Daoy (cell line): ENCODE data around the gene ENOSF1. TPM values are rescaled to one million over a fixed set of nuclear protein-coding genes. Genes with fewer than 3 reads are reported as not detected.
A peak's percentile ranks its signal among the peaks of the same experiment; 100 is the strongest.
"Not testable (repeated sequence)": the region's sequence is repeated elsewhere in the genome, so short reads cannot be mapped to it uniquely, and the experiment has no call there.

Source experiments
- DNase-seq: peaks from one replicate; pipeline ENCODE4 v3.0.0-alpha.2; 2015; ENCODE audit warnings: low read depth
- total RNA-seq: library from RNA; depleted of rRNA; stranded (reverse); fragments of >200 nt; shearing (Covaris generic); gene quantifications from 2 replicates; pipeline ENCODE4 v1.2.3, GENCODE V29; 2014

Gene ENOSF1
- total RNA-seq, 1 experiment from 2014 or later = 13.4 TPM

GRCh38 chr18:708096-708495, 4.3 kb downstream of the ENOSF1 start:
- no peak for DNase-seq

GRCh38 chr18:706405-706804, 6.0 kb downstream of the ENOSF1 start:
- no peak for DNase-seq

GRCh38 chr18:703213-703967, 9.0 kb downstream of the ENOSF1 start:
- DNase-seq = peak; percentile 53

GRCh38 chr18:697800-698199, 14.6 kb downstream of the ENOSF1 start:
- DNase-seq = no peak

- DNase-seq = no peak
Observed at GRCh38 chr18:697012-697411, 15.4 kb downstream of the ENOSF1 start.

- no peak for DNase-seq
Observed at GRCh38 chr18:693466-694187, 18.8 kb downstream of the ENOSF1 start.

GRCh38 chr18:692824-693223, 19.6 kb downstream of the ENOSF1 start:
- no peak for DNase-seq

- no peak for DNase-seq
Observed at GRCh38 chr18:688323-688722, 24.1 kb downstream of the ENOSF1 start.

GRCh38 chr18:686339-687111, 25.9 kb downstream of the ENOSF1 start:
- no peak for DNase-seq

- no peak for DNase-seq
Observed at GRCh38 chr18:685438-685837, 27.0 kb downstream of the ENOSF1 start.

GRCh38 chr18:683531-683930, 28.9 kb downstream of the ENOSF1 start:
- DNase-seq = no peak

- no peak for DNase-seq
Observed at GRCh38 chr18:682833-683232, 29.6 kb downstream of the ENOSF1 start.

- DNase-seq = not testable (repeated sequence)
Observed at GRCh38 chr18:682416-682815, 30.0 kb downstream of the ENOSF1 start.

GRCh38 chr18:681985-682384, 30.4 kb downstream of the ENOSF1 start:
- DNase-seq = no peak

- DNase-seq = no peak
Observed at GRCh38 chr18:680392-680791, 32.0 kb downstream of the ENOSF1 start.

- DNase-seq = no peak
Observed at GRCh38 chr18:679516-679915, 32.9 kb downstream of the ENOSF1 start.

GRCh38 chr18:678482-679182, 33.8 kb downstream of the ENOSF1 start:
- DNase-seq = no peak

GRCh38 chr18:677951-678381, 34.5 kb downstream of the ENOSF1 start:
- no peak for DNase-seq

- DNase-seq = no peak
Observed at GRCh38 chr18:677145-677544, 35.3 kb downstream of the ENOSF1 start.

GRCh38 chr18:676736-677135, 35.7 kb downstream of the ENOSF1 start:
- no peak for DNase-seq

GRCh38 chr18:676069-676468, 36.4 kb downstream of the ENOSF1 start:
- DNase-seq = no peak

GRCh38 chr18:675307-675706, 37.1 kb downstream of the ENOSF1 start:
- no peak for DNase-seq
